Measurements from ENCODE around the gene ECSIT.
A peak's percentile ranks its signal among the peaks of the same experiment; 100 is the strongest.
"Not testable (repeated sequence)": the region's sequence is repeated elsewhere in the genome, so short reads cannot be mapped to it uniquely, and the experiment has no call there.

Gene ECSIT

DNA sequence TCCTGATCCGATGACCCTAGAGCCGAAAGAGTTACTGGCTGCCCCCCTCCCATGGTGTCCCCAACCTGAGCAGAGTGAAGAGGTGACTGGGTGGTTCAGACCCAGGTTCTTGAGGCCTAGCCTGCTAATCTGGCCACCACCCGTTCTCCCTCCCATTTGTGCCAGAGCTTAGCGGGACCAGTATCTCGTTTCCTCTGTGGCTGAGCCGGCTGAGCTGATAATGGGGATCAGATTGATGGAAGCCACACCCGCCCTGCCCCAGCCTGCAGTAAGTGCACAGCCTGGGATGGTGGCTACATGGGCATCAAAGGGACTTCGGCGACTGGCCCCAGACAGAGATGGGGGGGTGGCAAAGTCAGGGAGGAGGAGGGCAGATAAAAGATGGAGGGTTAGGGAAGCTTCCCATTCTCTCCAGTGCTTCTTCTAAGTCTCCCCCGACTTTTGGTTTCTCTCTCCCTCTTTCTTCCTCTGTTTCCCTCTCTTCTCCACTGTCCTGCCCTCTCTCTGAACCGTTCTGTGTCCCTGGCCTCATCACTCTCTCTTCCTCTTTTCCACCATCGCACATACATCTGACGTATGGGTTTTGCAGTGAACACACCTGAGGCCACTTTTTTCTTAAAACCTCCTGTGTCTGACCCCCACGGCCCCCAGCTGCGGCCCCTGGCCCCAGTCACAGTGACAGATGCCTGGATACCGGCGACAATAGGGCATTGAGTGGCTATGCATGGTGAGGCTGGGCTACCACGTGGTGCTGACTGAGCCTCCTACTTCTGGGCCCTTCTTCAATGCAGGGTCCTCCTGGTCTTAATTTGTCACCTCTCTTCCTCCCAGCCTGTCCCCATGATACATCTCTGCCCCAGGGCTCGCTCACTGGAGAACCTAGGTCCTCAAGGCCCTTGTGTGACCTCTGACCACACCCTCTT lies 50.5 kb downstream of the ECSIT start:
- DNase-seq (no peak), ATAC-seq (no peak)

DNA sequence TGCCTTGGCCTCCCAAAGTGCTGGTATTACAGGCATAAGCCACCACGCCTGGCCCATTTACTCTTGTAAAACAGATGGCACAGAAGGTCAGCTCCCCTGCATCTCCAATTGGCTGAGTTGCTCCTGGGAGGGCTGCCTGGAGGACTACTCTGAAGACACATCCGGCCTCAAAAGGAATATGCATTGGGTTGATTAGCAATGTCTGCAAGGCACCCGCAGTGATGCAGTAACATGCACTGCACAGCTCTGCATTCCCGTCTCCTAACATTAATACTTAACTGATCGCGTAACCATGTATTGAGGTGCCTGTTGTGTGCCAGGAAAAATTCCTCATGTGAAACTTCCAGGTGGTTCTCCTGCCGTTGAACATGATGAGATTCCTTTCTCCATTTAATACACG lies 53.1 kb downstream of the ECSIT start:
- ATAC-seq: no peak
- DNase-seq: no peak

DNA sequence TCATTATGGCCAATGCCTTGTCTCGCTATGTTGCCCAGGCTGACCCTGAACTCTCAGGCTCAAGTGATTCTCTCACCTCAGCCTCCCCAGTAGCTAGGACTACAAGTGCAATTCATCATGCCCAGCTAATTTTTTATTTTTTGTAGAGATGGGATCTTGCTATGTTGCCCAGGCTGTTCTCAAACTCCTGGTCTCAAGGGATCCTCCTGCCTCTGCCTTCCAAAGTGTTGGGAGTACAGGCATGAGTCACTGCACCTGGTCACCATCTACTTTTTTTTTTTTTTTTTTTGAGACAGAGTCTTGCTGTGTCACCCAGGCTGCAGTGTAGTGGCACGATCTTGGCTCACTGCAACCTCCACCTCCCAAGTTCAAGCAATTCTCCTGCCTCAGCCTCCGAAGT lies 53.6 kb downstream of the ECSIT start:
- not testable (repeated sequence) for DNase-seq, ATAC-seq

DNA sequence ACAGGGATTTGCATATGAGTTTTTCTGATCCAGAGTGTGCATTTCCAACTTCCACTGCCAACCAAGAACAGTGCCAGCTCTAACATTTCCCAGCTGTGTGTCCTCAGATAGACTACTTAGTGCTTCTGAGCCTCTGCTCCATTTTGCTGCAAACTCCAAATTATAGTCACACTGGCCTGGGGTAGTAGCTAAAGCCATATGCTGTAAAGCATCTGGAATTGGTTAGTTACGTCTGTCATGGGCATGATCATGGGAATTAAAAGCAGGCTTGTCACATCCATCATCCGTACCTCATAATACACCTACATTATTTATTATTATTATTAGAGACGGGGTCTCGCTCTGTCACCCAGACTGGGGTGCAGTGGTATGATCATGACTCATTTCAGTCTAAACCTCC lies 55.2 kb downstream of the ECSIT start:
- DNase-seq (no peak), ATAC-seq (no peak)

DNA sequence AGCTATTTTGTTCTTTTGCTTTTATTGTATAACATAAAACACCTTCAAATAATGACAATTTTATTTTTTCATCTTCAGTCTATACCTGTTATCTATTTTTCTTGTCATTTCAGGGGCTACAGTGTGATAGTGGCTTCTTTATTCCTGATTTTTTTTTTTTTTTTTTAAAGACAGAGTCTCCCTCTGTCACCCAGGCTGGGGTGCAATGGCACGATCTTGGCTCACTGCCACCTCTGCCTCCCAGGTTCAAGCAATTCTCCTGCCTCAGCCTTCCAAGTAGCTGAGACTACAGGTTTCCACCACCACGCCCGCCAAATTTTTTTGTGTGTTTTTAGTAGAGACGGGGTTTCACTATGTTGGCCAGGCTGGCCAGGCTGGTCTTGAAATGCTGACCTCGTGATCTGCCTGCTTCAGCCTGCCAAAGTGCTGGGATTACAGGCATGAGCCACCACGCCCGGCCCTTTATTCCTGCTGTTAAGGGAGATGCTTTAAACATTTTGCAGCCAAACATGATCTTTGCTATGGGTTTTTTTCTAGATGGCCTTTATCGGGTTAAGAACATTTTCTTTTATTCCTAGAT lies 60.6 kb downstream of the ECSIT start:
- DNase-seq, ATAC-seq: not testable (repeated sequence)

DNA sequence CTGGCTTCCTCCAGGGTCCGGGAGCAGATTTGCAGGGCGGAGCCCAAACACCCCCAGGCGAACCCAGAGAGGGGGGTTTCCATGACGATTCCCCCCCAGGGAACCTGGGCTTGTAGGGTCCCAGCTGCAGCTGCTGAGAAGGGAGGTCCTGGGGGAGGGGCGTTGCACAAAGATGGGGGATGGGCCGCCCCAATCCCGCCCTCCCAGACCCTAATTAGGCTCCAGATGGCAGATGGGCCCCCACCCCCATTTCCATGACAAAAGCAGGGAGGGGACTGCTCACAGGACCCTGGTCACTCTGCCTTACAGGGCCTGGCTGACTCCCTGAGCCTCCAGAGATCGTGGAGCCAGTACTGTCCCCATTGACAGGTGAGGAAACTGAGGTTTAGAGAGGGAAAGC lies 63.3 kb downstream of the ECSIT start:
- no peak for ATAC-seq
- DNase-seq: no peak

DNA sequence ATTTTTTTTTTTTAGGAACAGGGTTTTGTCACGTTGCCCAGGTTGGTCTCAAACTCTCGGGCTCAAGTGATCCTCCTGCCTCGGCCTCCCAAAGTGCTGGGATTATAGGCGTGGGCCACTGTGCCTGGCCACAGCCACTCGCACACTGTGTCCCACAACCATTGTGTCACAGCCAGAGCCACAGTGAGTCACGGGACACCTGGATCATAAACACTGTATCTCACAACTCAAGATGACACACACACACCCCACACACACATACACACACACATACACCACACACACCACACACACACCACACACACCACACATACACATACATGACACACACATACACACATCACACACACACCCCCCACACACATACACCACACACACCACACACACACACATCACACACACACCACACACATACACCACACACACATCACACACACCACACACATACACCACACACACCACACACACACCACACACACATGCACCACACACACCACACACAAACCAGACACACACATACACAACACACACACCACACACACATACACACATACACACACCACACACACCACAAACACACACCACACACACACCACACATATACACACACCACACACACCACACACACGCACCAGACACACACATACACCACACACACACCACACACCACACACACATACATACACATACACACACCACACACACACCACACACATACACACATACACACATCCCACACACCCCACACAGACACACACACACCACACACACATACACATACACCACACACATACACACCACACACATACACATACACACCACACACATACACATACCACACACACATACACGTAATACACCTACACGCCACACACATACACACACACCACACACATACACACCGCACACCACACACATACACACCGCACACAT lies 64.3 kb downstream of the ECSIT start:
- DNase-seq (no peak), ATAC-seq (no peak)

DNA sequence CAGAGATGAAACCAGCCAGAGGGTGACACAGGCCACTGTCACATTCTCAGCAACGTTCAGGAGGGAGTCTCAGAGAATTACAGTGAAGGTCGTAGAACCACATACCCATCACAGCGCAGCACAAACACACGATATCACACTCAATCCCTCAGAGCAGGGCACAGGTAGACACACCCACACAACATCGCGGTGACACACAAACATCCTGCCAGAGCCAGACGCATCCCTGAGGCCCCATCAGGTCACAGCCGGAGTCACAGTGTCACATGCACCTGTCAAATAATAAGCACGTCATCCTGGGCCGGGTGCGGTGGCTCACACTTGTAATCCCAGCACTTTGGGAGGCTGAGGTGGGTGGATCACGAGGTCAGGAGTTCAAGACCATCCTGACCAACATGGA lies 65.5 kb downstream of the ECSIT start:
- DNase-seq (no peak), ATAC-seq (no peak)

DNA sequence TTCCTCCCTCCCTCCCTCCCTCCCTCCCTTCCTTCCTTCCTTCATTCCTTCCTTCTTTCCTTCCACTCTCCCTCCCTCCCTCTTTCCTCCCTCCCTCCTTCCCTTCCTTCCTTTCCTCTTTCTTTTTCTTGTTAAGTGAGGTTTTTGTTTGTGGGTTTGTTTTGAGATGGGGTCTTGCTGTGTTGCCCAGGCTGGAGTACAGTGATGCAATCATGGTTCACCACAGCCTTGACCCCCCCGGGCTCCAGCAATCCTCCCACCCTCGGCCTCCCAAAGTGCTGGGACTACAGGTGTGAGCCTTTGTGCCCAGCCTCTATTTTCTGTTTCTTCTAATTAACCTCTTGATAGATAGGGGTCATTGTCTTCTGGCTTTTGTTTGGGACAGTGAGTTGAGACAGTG lies 67.5 kb downstream of the ECSIT start:
- no peak for DNase-seq
- no peak for ATAC-seq

DNA sequence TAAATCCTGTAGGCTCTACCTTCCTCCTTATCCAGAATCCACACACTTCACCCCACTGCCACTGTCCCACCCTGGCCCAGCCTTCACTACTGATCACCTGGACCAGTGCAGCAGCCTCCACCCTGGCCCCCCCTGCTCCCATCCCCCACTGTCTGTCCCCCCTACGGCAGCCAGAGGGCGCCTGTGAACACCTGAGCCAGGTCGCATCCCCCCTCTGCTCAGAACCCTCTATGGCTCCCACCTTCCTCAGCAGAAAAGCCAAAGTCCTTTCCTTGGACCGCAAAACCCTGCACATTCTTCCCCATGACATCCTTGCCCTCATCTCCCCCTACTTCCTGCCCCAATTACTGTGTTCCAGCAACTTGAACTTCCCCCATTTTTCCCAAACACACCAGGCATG lies 68.7 kb downstream of the ECSIT start:
- DNase-seq (peak; percentile 33), ATAC-seq (no peak)

DNA sequence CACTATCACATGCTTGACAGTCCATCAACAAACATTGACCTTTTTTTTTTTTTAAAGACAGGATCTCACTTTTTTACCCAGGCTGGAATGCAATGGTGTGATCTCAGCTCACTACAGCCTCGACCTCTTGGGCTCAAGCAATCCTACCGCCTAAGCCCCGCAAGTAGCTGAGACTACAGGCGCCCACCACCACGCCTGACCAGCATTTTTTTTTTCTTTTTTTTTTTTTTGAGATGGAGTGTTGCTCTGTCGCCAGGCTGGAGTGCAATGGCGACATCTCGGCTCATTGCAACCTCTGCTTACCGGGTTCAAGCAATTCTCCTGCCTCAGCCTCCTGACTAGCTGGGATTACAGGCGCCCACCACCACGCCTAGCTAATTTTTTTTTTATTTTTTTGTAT lies 70.0 kb downstream of the ECSIT start:
- not testable (repeated sequence) for DNase-seq, ATAC-seq

DNA sequence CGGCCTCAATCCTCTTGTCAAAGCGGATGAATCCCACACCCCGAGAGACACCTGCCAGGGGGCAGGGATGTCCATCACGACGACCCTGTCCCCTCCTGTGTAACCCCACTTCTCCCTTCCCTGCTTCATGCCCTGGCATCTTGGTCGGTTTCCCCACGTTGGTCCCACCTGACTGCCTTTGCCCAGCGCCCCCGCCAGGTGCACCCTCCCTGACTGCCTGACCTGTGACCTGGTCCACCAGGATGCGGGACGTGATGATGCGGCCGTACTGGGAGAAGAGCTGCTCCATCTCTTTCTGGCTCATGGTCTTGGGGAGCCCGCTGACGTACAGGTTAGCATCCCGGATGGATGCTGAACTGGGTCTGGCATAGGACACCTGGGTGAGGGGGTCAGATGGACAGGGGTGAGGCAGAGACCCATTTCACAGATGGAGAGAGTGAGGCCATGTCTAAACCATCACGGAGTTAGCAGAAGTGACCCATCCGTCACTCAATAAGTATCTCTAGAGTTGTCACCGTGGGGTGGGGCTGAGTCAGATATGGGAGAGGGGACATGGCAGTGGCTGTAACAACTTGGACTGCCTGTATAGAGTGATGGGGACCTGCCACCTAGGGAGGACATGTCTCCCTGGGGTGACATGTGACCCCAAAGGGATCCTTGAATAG lies 70.6 kb downstream of the ECSIT start:
- ATAC-seq (no peak), DNase-seq (no peak)

DNA sequence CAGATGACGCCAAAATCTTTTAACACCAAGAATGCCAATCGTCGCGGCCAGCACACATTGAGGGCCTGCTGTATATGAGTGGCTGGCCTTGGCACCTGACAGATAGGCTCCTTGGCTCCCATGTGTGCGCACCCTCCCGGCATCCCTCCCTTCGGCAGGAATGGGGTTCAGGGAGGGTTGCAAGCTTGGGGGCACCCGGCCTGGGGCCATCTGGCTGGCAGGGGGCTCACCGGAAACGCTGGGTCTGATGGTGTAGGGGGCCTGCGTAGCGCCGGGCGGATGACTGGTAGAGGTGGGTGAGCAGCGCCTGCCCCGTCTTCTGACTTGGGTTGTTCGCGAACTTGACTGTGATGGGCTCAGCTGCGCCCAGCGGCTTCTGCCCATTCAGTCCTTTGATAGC lies 71.1 kb downstream of the ECSIT start:
- ATAC-seq (no peak), DNase-seq (no peak)

DNA sequence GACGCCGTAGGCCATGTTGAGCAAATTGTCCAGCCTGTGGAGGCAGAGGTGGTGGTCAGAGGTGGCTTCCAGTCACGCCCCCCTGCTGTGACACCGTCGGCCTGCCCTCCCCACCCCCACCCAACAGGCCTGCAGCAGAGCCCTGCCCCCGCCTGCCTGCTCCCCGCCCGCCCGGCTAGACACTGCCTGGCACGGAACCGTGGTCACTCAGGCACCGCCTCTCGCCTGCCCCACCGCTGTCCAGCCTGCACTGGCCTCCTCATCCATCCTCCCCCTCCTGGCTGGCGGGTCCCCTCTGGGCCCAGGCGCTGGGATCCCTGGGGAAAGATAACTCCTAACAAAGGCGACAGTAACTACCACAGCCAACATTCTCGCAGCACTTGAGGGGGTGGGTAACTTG lies 71.8 kb downstream of the ECSIT start:
- ATAC-seq: peak; percentile 28
- DNase-seq: no peak

DNA sequence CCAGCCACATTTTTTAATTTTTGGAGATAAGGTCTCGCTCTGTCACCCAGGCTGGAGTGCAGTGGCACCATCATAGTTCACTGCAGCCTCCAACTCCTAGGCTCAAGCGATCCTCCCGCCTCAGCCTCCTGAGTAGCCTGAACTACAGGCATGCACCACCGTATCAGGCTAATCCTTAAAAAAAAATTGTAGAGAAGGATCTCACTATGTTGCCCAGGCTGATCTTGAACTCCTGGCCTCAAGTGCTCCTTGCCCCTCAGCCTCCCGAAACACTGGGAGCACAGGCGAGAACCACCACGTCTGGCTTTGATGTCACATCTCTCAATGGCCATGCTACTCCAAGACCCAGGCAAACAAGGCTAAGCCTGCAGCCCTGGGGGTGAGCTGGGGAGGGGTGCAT lies 72.3 kb downstream of the ECSIT start:
- no peak for ATAC-seq
- no peak for DNase-seq
